Dermis blood vessel endothelial cell (primary cell): ENCODE data around the gene SMYD4. TPM values are rescaled to one million over a fixed set of nuclear protein-coding genes. Genes with fewer than 3 reads are reported as not detected.

Source experiments
- DNase-seq: peaks from one replicate; pipeline ENCODE4 v3.0.0; 2010
- total RNA-seq: library from RNA; depleted of rRNA; stranded (reverse); fragments of >200 nt; gene quantifications from 2 replicates; pipeline ENCODE4 v1.2.3, GENCODE V29; 2014

Gene SMYD4
- total RNA-seq, 1 donor from 2014 or later: 10.7 TPM

- DNase-seq: no peak
Measured at GRCh38 chr17:1729966-1730325, 99.8 kb downstream of the SMYD4 start.

Other genes starting within 250 kb of the SMYD4 start
- 33.9 and 53.5 TPM in 2 replicates for gene SLC43A2, start 201.1 kb downstream of the SMYD4 start, total RNA-seq
- gene SCARF1, start 184.2 kb downstream of the SMYD4 start, total RNA-seq: 172 and 200 TPM in 2 replicates
- 12.0 and 15.7 TPM in 2 replicates for gene RILP, start 180.0 kb downstream of the SMYD4 start, total RNA-seq
- 79.6 and 218 TPM in 2 replicates for gene PRPF8, start 145.0 kb downstream of the SMYD4 start, total RNA-seq
- 1.7 and 1.8 TPM in 2 replicates for gene TLCD2, start 119.5 kb downstream of the SMYD4 start, total RNA-seq
- gene WDR81, start 105.2 kb downstream of the SMYD4 start, total RNA-seq: 25.2 and 26.9 TPM in 2 replicates
- 0.05 and 0.17 TPM in 2 replicates for gene SERPINF2, start 87.0 kb downstream of the SMYD4 start, total RNA-seq
- 0.37 TPM in 1 of 2 replicates, not detected in the other for gene SERPINF1, start 67.8 kb downstream of the SMYD4 start, total RNA-seq
- 21.3 and 57.4 TPM in 2 replicates for gene RPA1, start 103 bp upstream of the SMYD4 start, total RNA-seq
- gene RTN4RL1, start 195.4 kb upstream of the SMYD4 start, total RNA-seq: 0.51 and 0.60 TPM in 2 replicates
- 18.4 and 25.7 TPM in 2 replicates for gene DPH1, start 200.3 kb upstream of the SMYD4 start, total RNA-seq
- gene OVCA2, start 212.1 kb upstream of the SMYD4 start, total RNA-seq: 43.5 and 77.1 TPM in 2 replicates
- 117 and 120 TPM in 2 replicates for gene HIC1, start 225.2 kb upstream of the SMYD4 start, total RNA-seq